Activated T-cell treated with anti-CD3 and anti-CD28 coated beads, Interleukin-2, amount 50 U/mL, for 72 hours (primary cell): ENCODE measurements around the gene BLVRB. TPM values are rescaled to one million over a fixed set of nuclear protein-coding genes. Genes with fewer than 3 reads are reported as not detected.
"Not testable (repeated sequence)": the region's sequence is repeated elsewhere in the genome, so short reads cannot be mapped to it uniquely, and the experiment has no call there.

ENCODE experiments used
- ATAC-seq, 2 donors: fragments of 150-1000 bp; cut with Tn5 transposase; replicated peaks in 1 of 2; 2 replicates each; pipeline ENCODE4 v1.10.0; 2021; ENCODE audit warnings: moderate library complexity in 2 of 2, mild to moderate bottlenecking in 1 of 2
- DNase-seq, 2 donors: peaks; one replicate each; pipeline ENCODE4 v3.0.0; 2021 to 2022; ENCODE audit warnings: mixed read lengths in 1 of 2
- H3K27ac Mint-ChIP-seq: one replicate; pipeline ENCODE4 v1.8.0; 2022; ENCODE audit warnings: mild to moderate bottlenecking, moderate library complexity, mixed read lengths
- H3K27me3 Mint-ChIP-seq: one replicate; pipeline ENCODE4 v1.8.0; 2022; ENCODE audit warnings: low read depth, mixed read lengths
- H3K36me3 Mint-ChIP-seq, 2 donors: one replicate each; pipeline ENCODE4 v1.8.0; 2022; ENCODE audit warnings: mixed read lengths in 2 of 2, mild to moderate bottlenecking in 1 of 2; ENCODE audit not compliant: insufficient read depth in 2 of 2
- H3K4me1 Mint-ChIP-seq: one replicate; pipeline ENCODE4 v1.8.0; 2022; ENCODE audit warnings: low read depth, mixed read lengths
- H3K4me3 Mint-ChIP-seq, 2 donors: one replicate each; pipeline ENCODE4 v1.8.0; 2022; ENCODE audit warnings: mild to moderate bottlenecking in 2 of 2, mixed read lengths in 2 of 2, moderate library complexity in 2 of 2
- H3K9me3 Mint-ChIP-seq, 2 donors: one replicate each; pipeline ENCODE4 v1.8.0; 2022; ENCODE audit warnings: mixed read lengths in 2 of 2
- total RNA-seq, 2 donors: library from RNA; stranded (reverse); gene quantifications; one replicate each; pipeline ENCODE4 v1.2.3, GENCODE V29; 2022

The BLVRB gene
- total RNA-seq, 2 donors from 2014 or later, result 40.7 to 51.0 TPM

DNA sequence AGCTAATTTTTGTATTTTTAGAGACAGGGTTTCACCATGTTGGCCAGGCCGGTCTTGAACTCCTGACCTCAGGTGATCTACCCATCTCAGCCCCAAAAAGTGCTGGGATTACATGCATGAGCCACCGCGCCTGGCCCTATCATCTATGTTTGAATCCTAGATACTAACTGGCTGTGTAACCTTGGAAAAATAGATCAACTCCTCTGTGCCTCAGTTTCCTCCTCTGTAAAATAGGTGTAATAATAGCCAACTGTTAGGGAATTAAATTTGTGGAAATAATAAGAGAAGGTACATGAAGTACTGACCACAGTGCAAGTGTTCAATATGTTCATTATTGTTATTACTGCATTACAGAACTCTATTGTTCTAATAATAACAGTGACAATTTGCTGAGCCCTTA, 5.6 kb upstream of the BLVRB start:
- H3K27ac Mint-ChIP-seq, result no peak overlapping the region
- H3K4me3 Mint-ChIP-seq, result no peak overlapping the region
- no peak for ATAC-seq
- H3K9me3 Mint-ChIP-seq, result no peaks in the 10 kb centered on the region
- H3K4me1 Mint-ChIP-seq, result peaks cover 7% of the 10 kb centered on the region
- no peak for DNase-seq
- peaks cover 4% of the 10 kb centered on the region in 2 donors for H3K36me3 Mint-ChIP-seq
- H3K27me3 Mint-ChIP-seq, result peaks cover 13% of the 10 kb centered on the region

DNA sequence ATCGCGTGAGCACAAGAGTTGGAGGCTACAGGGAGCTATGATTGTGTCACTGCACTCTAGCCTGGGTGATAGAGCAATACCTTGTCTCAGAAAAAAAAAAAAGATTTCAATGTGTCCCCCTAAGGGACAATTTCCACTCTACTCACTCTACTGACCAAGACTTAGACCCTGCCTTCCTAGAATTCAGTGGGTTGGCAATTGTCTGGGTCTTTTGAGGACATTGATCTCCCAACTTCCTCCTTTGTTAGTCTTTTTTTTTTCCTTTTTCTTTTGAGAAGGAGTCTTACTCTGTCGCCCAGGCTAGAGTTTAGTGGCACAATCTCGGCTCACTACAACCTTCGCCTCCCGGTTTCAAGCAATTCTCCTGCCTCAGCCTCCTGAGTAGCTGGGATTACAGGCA, 3.5 kb upstream of the BLVRB start:
- Mint-ChIP-seq H3K4me1 (peaks cover 25% of the 10 kb centered on the region), H3K36me3 (peaks cover 4 to 5% of the 10 kb centered on the region in 2 donors), H3K27ac (no peak overlapping the region), H3K9me3 (no peaks in the 10 kb centered on the region), H3K4me3 (peak overlapping the region in 1 of 2 donors; percentile 8), H3K27me3 (peaks cover 14% of the 10 kb centered on the region)
- ATAC-seq, result no peak
- no peak for DNase-seq

DNA sequence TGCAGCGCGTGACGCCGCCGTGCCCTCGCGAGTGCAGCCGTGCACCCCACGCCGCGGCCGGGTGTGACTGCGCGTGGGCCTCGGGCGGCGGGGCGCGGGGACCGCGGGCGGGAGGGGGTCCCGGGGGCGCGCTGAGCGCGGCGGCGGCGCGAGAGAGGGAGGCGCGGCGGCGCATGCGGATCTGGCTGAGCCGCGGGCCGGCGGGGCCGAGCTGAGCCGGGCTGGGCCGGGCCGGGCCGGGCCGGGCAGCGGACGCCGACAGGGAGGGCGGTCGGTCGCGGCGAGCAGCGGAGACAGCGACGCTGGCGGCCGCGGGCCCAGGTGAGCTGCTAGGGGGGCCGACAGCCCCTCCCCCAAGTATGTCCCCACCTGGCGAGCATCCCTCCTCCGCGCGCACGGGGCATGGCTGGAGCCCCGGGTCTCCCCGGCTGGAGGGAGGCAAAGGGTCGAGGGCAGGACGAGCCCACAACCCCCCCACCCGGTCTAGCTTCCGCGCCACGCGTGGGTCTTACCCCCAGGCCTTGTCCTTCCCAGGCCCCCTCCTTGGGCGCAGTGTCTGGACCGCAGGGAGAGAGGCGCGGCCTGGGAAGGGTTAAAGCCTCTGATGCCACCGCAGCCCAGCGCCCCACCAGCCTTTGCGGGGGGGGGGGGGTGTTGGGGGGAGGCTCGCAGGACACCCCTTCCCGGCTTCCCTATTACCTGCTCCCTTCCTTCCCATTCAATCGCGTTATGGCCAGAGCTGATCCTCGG, 1.6 kb upstream of the BLVRB start, which contains the start of gene SPTBN4:
Gene SPTBN4 (plus strand): TSS at position 17 of the 750 bp plus-strand sequence. CDS start 5,621 bp downstream, outside the sequence.
- peak within 1 kb of the TSS; percentile 84 to 92 for H3K4me3 Mint-ChIP-seq
- H3K27me3 Mint-ChIP-seq, result peaks cover 14% of the 10 kb centered on the region
- DNase-seq (no peak), ATAC-seq (no peak)
- no peaks in the 10 kb centered on the region for H3K9me3 Mint-ChIP-seq
- peaks cover 4 to 5% of the 10 kb centered on the region in 2 donors for H3K36me3 Mint-ChIP-seq
- H3K27ac Mint-ChIP-seq, result peak within 1 kb of the TSS; percentile 24
- peaks cover 40% of the 10 kb centered on the region for H3K4me1 Mint-ChIP-seq

DNA sequence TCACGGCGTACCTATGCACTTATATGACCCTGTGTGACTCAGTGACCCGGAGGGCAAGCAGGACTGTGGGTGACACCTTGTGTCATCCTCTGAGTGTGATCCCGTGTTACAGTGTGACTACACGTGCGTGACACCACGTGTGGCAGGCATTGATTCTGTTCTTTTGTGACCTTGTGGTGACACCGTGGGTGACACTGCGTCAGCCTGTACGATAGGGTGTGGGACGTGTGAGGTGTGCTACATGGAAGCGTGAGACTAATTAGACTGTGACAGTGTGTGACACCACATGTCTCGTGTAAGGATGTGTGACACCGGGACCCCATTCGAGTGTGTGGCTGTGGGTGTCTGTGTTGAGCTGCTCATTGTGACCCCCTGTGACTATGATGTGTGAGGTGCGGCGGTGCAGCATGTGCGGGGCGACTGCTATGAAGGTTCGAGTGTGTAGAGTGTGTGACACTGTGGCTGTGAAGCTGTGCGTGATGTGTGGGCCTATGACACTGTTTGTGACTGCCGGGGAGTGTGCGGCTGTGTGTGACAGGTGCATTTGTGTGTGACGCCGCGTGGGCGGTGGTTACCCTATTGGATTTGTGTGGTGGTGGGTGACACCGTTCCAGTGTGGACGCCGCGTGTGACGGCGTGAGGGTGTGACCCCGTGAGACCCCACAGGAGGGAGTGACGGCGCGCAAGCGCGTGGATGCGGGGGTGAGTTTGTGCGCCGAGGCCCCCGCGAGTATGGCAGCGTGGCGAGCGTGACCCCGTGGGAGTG, 857 bp upstream of the BLVRB start:
- H3K36me3 Mint-ChIP-seq, result peaks cover 4 to 5% of the 10 kb centered on the region in 2 donors
- H3K4me3 Mint-ChIP-seq, result peak overlapping the region; percentile 84 to 92
- H3K4me1 Mint-ChIP-seq, result peaks cover 40% of the 10 kb centered on the region
- H3K27me3 Mint-ChIP-seq, result peaks cover 14% of the 10 kb centered on the region
- no peaks in the 10 kb centered on the region for H3K9me3 Mint-ChIP-seq
- peak overlapping the region; percentile 24 for H3K27ac Mint-ChIP-seq
- DNase-seq (peak; percentile 80 to 86), ATAC-seq (peak; percentile 79)

DNA sequence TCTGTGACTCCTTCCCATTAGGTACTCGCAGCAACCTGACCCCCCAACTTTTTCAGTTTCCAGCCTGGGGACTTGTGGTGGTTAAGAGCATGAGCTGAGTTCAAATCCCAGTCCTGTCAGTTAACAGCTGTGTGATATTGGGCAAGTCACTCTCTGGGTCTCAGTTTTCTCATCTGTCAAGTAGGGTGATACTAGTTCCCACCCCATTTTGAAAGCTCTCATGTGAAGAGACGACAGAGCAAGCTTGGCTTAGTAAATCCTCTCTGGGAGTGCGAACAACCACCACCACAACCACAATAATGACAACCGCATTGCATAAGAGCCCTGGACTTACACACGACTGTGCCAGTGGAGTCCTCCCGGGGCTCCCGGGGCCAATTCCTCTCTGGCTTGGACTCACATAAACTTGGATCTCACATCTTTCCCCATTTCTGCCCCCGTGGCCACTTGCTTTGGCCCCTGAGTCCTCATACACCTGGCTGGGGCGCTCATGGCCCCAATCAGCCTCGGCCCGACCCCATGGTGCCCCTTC, 454 bp downstream of the BLVRB start:
- Mint-ChIP-seq H3K4me3 (peak overlapping the region; percentile 84 to 92), H3K27me3 (peaks cover 14% of the 10 kb centered on the region), H3K9me3 (no peaks in the 10 kb centered on the region), H3K36me3 (peaks cover 4 to 5% of the 10 kb centered on the region in 2 donors), H3K27ac (peak overlapping the region; percentile 77), H3K4me1 (peaks cover 47% of the 10 kb centered on the region)
- ATAC-seq (peak; percentile 2 to 3), DNase-seq (peak; percentile 60 to 61)

DNA sequence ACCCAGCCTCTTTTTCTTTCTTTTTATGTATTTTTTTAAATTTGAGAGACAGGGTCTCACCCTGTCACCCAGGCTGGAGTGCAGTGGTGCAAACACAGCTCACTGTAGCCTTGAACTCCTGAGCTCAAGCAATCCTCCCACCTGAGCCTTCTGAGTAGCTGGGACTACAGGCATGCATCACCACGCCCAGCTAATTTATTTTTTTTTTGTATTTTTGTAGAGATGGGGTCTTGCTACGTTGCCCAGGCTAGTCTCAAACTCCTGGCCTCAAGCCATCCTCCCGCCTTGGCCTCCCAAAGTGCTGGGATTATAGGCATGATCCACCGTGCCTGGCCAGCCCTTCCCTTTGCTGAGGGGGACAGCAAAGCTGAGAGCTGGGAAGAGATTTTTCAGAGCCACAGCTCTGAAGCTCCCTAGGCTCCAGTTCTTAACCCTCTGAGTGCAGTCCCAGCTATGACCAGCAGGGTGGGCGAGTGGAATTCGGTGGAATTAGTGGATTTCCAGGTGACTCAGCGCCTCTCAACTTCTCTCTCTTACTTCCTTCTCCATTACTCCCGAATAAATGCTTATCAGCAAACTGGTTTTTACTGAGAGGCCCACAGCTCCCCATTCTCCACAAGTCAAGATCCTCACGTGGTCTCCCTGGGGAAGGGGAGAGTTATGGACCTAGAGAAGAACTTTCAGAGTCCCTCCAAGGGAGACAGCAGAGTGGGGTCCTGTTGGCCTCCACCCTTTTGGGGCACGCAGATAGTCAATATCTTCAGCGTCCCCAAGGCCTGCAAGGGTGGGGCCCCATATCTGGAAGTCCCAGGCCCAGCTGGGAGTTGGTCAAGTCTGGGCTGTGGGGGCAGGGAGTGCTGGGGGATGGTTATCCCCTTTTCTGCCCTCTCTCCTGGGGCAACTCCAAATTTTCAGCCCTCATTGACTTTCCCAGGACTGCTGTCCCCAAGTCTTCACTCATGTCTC, 1.2 kb downstream of the BLVRB start:
- Mint-ChIP-seq H3K9me3 (no peaks in the 10 kb centered on the region), H3K4me1 (peaks cover 47% of the 10 kb centered on the region), H3K4me3 (peak overlapping the region; percentile 84 to 92), H3K27ac (no peak overlapping the region), H3K36me3 (peaks cover 4 to 5% of the 10 kb centered on the region in 2 donors), H3K27me3 (peaks cover 14% of the 10 kb centered on the region)
- peak; percentile 66 to 76 for DNase-seq
- no peak for ATAC-seq

DNA sequence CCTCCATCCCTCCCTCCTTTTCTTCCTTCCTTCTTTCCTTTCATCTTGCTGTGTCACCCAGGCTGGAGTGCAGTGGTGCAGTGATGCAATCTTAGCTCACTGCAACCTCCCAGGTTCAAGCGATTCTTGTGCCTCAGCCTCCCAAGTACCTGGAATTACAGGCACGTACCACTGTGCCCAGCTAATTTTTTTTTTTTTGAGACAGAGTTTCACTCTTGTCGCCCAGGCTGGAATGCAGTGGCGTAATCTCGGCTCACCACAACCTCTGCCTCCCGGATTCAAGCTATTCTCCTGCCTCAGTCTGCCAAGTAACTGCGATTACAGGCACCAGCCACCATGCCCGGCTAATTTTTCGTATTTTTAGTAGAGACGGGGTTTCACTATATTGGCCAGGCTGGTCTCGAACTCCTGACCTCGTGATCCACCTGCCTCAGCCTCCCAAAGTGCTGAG, 1.9 kb downstream of the BLVRB start:
- not testable (repeated sequence) for H3K36me3 Mint-ChIP-seq, H3K9me3 Mint-ChIP-seq, ATAC-seq, H3K27ac Mint-ChIP-seq
- H3K4me1 Mint-ChIP-seq, result peaks cover 47% of the 10 kb centered on the region
- DNase-seq, result peak in 1 of 2 donors; percentile 12
- peak overlapping the region; percentile 32 to 61 for H3K4me3 Mint-ChIP-seq
- peaks cover 12% of the 10 kb centered on the region for H3K27me3 Mint-ChIP-seq

DNA sequence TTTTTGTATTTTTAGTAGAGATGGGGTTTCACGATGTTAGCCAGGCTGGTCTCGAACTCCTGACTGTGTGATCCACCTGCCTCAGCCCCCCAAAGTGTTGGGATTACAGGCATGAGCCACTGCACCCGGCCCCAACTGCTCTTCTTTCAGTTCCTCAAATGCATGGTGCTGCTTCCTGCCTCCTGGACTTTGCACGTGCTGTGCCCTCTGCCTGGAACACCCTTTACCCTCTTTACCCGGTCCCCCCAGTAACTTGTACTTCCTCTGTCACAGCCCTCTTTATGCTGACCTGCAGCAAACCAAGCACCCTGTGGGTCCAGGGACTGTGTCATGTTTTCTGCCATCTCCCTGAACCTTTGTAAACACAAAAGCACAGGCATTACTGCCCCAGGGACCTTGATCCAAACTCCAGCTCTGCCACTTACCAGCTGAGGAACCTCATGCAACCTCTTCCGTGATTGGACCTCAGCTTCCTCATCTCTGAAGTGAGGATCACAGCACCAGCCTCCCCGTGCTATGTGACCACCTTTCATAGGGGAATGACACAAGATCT, 3.8 kb downstream of the BLVRB start:
- Mint-ChIP-seq H3K9me3 (no peaks in the 10 kb centered on the region), H3K4me1 (peaks cover 46% of the 10 kb centered on the region), H3K27ac (no peak overlapping the region), H3K27me3 (peaks cover 7% of the 10 kb centered on the region), H3K36me3 (peaks cover 4 to 5% of the 10 kb centered on the region in 2 donors), H3K4me3 (no peak overlapping the region)
- no peak for DNase-seq
- no peak for ATAC-seq

DNA sequence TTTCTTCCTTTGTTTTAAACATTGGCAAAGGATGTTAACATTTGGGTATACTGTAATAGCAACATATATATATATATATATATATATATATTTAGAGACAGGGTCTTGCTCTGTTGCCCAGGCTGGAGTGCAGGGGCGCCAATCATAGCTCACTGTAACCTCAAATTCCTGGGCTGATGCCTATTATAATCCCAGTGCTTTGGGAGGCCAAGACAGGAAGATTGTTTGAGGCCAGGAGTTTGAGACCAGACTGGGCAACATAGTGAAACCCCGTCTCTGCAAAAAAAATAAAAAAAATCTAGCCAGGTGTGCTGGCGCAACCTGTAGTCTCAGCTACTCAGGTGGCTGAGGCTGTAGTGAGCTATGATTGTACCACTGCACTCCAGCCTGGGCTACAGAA, 5.4 kb downstream of the BLVRB start:
- Mint-ChIP-seq H3K4me3 (no peak overlapping the region), H3K27ac (no peak overlapping the region), H3K9me3 (no peaks in the 10 kb centered on the region), H3K4me1 (peaks cover 33% of the 10 kb centered on the region), H3K27me3 (no peaks in the 10 kb centered on the region), H3K36me3 (no peaks in the 10 kb centered on the region)
- DNase-seq (no peak), ATAC-seq (no peak)

DNA sequence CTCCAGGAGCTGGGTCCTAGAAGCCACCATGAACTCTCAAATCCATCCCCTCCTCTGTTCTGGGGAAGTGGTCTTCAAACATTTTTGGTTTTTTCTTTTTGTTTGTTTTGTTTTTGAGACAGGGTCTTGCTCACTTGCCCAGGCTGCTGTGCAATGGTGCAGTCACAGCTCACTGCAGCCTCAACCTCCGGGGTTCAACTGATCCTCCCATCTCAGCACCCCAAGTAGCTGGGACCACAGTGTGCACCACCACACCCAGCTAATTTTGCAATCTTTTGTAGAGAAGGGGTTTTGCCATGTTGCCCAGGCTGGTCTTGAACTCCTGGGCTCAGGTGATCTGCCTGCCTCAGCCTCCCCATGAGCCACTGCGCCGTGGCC, 7.0 kb downstream of the BLVRB start:
- no peaks in the 10 kb centered on the region for H3K27me3 Mint-ChIP-seq
- H3K4me3 Mint-ChIP-seq, result no peak overlapping the region
- no peak overlapping the region for H3K27ac Mint-ChIP-seq
- DNase-seq (no peak), ATAC-seq (no peak)
- H3K36me3 Mint-ChIP-seq, result no peaks in the 10 kb centered on the region
- H3K4me1 Mint-ChIP-seq, result peaks cover 17% of the 10 kb centered on the region
- no peaks in the 10 kb centered on the region for H3K9me3 Mint-ChIP-seq

DNA sequence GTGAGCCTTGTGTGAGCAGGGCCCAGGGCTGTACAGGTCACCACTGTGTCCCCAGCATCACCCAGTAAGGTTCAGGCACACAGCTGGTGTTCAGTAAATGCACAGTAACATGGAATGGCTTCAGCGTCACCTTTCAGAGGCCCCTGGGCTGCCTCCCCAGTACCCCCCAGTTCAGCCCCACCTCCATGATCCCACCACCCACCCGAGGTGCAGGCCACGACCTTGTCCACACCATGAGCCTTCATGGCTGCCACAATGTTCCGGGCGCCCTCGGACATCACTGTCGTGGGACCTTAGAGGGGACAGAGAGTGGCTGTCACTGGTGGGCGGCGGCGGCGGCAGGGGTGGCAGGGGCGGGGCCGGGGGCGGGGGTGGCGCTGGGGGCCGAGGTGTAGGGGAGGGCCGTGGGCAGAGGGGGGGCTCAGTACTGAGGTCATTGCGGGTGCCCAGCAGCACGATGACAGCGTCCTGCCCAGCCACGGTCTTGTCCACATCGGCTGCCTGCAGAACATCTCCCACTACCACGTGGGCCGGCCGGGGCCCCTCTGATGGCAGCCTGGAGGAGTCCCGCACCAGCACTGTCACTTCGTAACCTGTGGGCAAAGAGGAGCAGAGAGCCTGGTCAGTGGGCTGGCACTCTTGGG, 7.5 kb downstream of the BLVRB start:
- H3K27me3 Mint-ChIP-seq, result no peaks in the 10 kb centered on the region
- peaks cover 12% of the 10 kb centered on the region for H3K4me1 Mint-ChIP-seq
- DNase-seq, result no peak
- H3K9me3 Mint-ChIP-seq, result no peaks in the 10 kb centered on the region
- no peak overlapping the region for H3K4me3 Mint-ChIP-seq
- no peaks in the 10 kb centered on the region for H3K36me3 Mint-ChIP-seq
- H3K27ac Mint-ChIP-seq, result no peak overlapping the region
- ATAC-seq, result no peak

DNA sequence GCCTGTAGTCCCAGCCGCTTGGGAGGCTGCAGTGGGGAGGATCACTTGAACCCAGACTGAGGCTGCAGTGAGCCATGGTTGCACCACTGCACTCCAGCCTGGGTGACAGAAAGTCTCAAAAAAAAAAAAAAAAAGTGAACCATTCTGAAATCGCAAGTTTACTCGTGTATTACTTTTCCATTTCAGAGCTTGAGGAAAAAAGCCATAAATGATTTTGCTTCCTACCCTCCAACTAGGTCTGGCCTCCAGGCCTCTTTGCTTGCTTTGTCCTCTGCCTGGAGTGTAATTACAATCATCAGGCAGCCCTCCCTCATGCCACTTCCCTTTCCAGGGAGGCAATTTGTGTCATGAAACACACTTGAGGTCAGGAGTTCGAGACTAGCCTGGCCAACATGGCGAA, 8.5 kb downstream of the BLVRB start:
- DNase-seq, result no peak

More for the DNA sequence above, 8.5 kb downstream of the BLVRB start:
- H3K9me3 Mint-ChIP-seq, result no peaks in the 10 kb centered on the region
- H3K27ac Mint-ChIP-seq, result no peak overlapping the region
- H3K36me3 Mint-ChIP-seq, result no peaks in the 10 kb centered on the region
- H3K27me3 Mint-ChIP-seq, result no peaks in the 10 kb centered on the region
- ATAC-seq, result no peak
- no peak overlapping the region for H3K4me3 Mint-ChIP-seq
- peaks cover 7% of the 10 kb centered on the region for H3K4me1 Mint-ChIP-seq
